Adrenal gland (tissue), 5 donors: ENCODE measurements around the gene TH.

Experiments
- CTCF ChIP-seq, 6 experiments: fragments of 450-650 bp in 4 of 6; fragments of 200-600 bp in 2 of 6; sonication (generic) in 1 of 6; IDR thresholded peaks; 1 replicate in 5 of 6; 2 replicates in 1 of 6; pipeline versions ENCODE4 v1.5.1 to v1.8.0; 2016 to 2021; ENCODE audit warnings: antibody characterized with exemption in 6 of 6, mild to moderate bottlenecking in 2 of 6, moderate library complexity in 1 of 6
- POLR2A ChIP-seq, 2 donors: fragments of 450-650 bp; IDR thresholded peaks; one replicate each; pipeline ENCODE4 v1.6.1; 2017; ENCODE audit warnings: antibody characterized with exemption in 2 of 2, mild to moderate bottlenecking in 2 of 2, moderate library complexity in 1 of 2
- donor health status: DM: no; HTN: no; CAD: no.

DNA sequence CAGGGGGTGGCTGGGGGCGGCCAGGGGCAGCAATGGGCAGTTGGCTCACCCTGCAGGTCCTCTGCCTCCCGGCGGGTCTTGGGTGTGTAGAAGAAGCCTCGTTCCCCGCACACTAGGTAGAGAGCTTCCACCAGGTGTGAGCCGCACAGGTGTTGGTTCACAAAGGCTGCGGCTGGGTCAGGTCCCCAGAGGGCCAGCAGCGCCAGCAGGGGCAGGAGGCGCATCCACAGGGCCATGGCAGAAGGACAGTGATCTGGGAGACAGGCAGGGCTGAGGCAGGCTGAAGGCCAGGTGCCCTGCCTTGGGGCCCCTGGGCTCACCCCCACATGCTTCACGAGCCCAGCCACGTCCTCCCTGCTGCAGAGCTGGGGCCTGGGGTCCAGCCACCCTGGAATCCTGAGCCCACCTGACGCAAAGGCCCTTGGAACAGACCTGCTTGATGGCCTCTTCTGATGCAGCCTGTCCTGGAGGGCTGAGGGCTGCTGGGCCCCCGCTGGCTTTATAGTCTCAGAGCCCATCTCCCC, 10.8 kb downstream of the TH start, which contains the start of gene INS:
- no peak for TF ChIP-seq CTCF (IDR thresholded peaks at IDR 0.05)
- no peak for TF ChIP-seq POLR2A (IDR thresholded peaks at IDR 0.05)
